ENCODE results near the gene SLC23A1.

The SLC23A1 gene

GRCh38 chr5:139378101-139378825, 4.8 kb downstream of the SLC23A1 start:
- no peak overlapping the region for H3K4me3 ChIP-seq (ENCODE audit: low read depth, low read length)
- no peak for TF ChIP-seq CTCF (IDR thresholded peaks at IDR 0.05; ENCODE audit: low read depth, low read length, missing control alignments)
- DNase-seq (ENCODE audit: low read depth): no peak

- DNase-seq (ENCODE audit: low read depth): no peak
- no peak for TF ChIP-seq CTCF (IDR thresholded peaks at IDR 0.05; ENCODE audit: low read depth, low read length, missing control alignments)
- H3K4me3 ChIP-seq (ENCODE audit: low read depth, low read length): no peak overlapping the region
Observed at GRCh38 chr5:139377226-139377625, 5.9 kb downstream of the SLC23A1 start.

GRCh38 chr5:139376364-139376763, 6.7 kb downstream of the SLC23A1 start:
- DNase-seq (ENCODE audit: low read depth): no peak
- H3K4me3 ChIP-seq (ENCODE audit: low read depth, low read length): no peak overlapping the region
- no peak for TF ChIP-seq CTCF (IDR thresholded peaks at IDR 0.05; ENCODE audit: low read depth, low read length, missing control alignments)

- no peak for TF ChIP-seq CTCF (IDR thresholded peaks at IDR 0.05; ENCODE audit: low read depth, low read length, missing control alignments)
- no peak overlapping the region for H3K4me3 ChIP-seq (ENCODE audit: low read depth, low read length)
- DNase-seq (ENCODE audit: low read depth): no peak
Observed at GRCh38 chr5:139374909-139375308, 8.2 kb downstream of the SLC23A1 start.

- no peak overlapping the region for H3K4me3 ChIP-seq (ENCODE audit: low read depth, low read length)
- no peak for DNase-seq (ENCODE audit: low read depth)
- TF ChIP-seq CTCF (IDR thresholded peaks at IDR 0.05; ENCODE audit: low read depth, low read length, missing control alignments): no peak
Observed at GRCh38 chr5:139371482-139372435, 11.3 kb downstream of the SLC23A1 start.

- DNase-seq (ENCODE audit: low read depth): no peak
- H3K4me3 ChIP-seq (ENCODE audit: low read depth, low read length): no peak overlapping the region
- no peak for TF ChIP-seq CTCF (IDR thresholded peaks at IDR 0.05; ENCODE audit: low read depth, low read length, missing control alignments)
Observed at GRCh38 chr5:139369181-139369580, 13.9 kb downstream of the SLC23A1 start.

Data from GM12864 (cell line).